ENCODE results near the gene CHMP5.

The CHMP5 gene

DNA sequence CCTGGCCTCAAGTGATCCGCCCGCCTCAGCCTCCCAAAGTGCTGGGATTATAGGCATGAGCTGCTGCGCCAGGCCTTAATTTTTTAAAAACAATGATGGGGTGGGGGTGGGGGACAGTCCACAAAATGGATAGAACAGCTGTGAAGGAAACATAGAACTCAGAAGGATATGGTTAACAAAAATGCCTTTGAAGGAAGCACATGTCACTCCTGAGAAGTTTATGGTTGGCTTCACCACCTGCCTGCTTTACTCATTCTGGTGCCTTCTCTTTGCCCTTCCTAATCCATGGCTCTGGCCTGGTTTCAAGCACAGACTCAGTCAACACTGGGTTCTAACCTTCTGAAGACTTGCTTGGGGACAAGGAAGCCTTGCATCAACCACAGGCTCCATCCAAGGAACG is 10.6 kb upstream of the CHMP5 start:
- ATAC-seq, result no peak
- TF ChIP-seq, protein P1, sequence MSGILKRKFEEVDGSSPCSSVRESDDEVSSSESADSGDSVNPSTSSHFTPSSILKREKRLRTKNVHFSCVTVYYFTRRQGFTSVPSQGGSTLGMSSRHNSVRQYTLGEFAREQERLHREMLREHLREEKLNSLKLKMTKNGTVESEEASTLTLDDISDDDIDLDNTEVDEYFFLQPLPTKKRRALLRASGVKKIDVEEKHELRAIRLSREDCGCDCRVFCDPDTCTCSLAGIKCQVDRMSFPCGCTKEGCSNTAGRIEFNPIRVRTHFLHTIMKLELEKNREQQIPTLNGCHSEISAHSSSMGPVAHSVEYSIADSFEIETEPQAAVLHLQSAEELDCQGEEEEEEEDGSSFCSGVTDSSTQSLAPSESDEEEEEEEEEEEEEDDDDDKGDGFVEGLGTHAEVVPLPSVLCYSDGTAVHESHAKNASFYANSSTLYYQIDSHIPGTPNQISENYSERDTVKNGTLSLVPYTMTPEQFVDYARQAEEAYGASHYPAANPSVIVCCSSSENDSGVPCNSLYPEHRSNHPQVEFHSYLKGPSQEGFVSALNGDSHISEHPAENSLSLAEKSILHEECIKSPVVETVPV (CRISPR knock-in tag; IDR thresholded peaks at IDR 0.05), result no peak
- TF ChIP-seq ZNF565 (CRISPR knock-in tag; conservative IDR thresholded peaks at IDR 0.05; ENCODE audit: low read depth) (no peak), ESRRG (CRISPR knock-in tag; IDR thresholded peaks at IDR 0.05) (no peak), TOX (CRISPR knock-in tag; IDR thresholded peaks at IDR 0.05; ENCODE audit: borderline replicate concordance) (no peak), RARB (CRISPR knock-in tag; IDR thresholded peaks at IDR 0.05) (no peak)

DNA sequence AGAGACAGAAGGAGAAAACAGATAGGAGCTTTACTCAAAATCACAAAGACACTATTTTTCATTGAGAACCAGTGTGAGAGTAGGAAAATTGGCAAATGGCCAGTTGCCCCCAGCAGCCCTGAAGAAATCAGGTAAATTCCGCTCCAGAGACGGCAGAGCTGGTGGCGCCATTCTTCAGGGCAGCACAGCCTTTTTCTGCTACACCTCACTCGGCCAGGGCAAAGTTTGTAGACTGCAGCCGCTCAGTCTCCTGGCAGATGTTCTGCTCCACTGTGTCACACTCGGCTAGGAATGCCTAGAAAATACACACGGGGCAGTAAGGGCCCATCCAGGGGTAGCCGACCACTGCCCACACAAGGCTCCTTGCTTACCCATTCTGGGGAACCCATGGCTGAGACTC is 9.8 kb upstream of the CHMP5 start:
- ATAC-seq, result no peak
- TF ChIP-seq ZC3H10 (CRISPR knock-in tag; IDR thresholded peaks at IDR 0.05), result no peak
- TF ChIP-seq, protein P2, sequence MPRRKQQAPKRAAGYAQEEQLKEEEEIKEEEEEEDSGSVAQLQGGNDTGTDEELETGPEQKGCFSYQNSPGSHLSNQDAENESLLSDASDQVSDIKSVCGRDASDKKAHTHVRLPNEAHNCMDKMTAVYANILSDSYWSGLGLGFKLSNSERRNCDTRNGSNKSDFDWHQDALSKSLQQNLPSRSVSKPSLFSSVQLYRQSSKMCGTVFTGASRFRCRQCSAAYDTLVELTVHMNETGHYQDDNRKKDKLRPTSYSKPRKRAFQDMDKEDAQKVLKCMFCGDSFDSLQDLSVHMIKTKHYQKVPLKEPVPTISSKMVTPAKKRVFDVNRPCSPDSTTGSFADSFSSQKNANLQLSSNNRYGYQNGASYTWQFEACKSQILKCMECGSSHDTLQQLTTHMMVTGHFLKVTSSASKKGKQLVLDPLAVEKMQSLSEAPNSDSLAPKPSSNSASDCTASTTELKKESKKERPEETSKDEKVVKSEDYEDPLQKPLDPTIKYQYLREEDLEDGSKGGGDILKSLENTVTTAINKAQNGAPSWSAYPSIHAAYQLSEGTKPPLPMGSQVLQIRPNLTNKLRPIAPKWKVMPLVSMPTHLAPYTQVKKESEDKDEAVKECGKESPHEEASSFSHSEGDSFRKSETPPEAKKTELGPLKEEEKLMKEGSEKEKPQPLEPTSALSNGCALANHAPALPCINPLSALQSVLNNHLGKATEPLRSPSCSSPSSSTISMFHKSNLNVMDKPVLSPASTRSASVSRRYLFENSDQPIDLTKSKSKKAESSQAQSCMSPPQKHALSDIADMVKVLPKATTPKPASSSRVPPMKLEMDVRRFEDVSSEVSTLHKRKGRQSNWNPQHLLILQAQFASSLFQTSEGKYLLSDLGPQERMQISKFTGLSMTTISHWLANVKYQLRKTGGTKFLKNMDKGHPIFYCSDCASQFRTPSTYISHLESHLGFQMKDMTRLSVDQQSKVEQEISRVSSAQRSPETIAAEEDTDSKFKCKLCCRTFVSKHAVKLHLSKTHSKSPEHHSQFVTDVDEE (CRISPR knock-in tag; IDR thresholded peaks at IDR 0.05), result no peak

DNA sequence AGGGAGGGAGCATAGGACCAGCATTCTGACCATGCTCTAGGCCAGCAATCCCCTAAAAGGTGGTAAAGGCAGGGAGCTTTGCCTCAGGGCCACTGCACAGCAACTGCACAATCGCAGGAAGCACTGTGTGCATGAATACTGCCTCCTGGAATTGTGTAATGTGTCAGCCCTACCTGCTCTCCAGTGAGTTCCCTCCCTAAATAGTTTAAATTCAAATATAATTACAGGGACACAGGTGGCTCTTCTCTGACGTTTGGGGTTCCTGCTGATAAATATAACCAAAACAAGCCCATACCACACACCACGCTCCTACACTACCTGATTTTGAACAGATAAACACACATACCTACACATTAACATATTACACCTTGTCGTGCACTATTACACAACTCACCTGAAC is 9.4 kb upstream of the CHMP5 start:
- TF ChIP-seq, protein P2 (CRISPR knock-in tag; IDR thresholded peaks at IDR 0.05), result no peak
- TF ChIP-seq SNAI2 (CRISPR knock-in tag; IDR thresholded peaks at IDR 0.05) (no peak), ZNF8 (CRISPR knock-in tag; IDR thresholded peaks at IDR 0.05) (no peak), GLIS3 (CRISPR knock-in tag; IDR thresholded peaks at IDR 0.05) (no peak), ZNF70 (CRISPR knock-in tag; IDR thresholded peaks at IDR 0.05) (no peak), OSR1 (CRISPR knock-in tag; IDR thresholded peaks at IDR 0.05) (no peak), ARNTL (CRISPR knock-in tag; IDR thresholded peaks at IDR 0.05; ENCODE audit: borderline replicate concordance, low read depth) (no peak), PPARA (CRISPR knock-in tag; IDR thresholded peaks at IDR 0.05; ENCODE audit: borderline replicate concordance) (no peak), CSDC2 (CRISPR knock-in tag; IDR thresholded peaks at IDR 0.05) (no peak), BACH2 (CRISPR knock-in tag; IDR thresholded peaks at IDR 0.05; ENCODE audit: borderline replicate concordance) (no peak), ZFP30 (CRISPR knock-in tag; IDR thresholded peaks at IDR 0.05) (no peak), TCF4 (CRISPR knock-in tag; IDR thresholded peaks at IDR 0.05; ENCODE audit: borderline replicate concordance) (no peak), ZNF565 (CRISPR knock-in tag; conservative IDR thresholded peaks at IDR 0.05; ENCODE audit: low read depth) (no peak), ISL1 (CRISPR knock-in tag; IDR thresholded peaks at IDR 0.05) (no peak)
- TF ChIP-seq, protein P3, sequence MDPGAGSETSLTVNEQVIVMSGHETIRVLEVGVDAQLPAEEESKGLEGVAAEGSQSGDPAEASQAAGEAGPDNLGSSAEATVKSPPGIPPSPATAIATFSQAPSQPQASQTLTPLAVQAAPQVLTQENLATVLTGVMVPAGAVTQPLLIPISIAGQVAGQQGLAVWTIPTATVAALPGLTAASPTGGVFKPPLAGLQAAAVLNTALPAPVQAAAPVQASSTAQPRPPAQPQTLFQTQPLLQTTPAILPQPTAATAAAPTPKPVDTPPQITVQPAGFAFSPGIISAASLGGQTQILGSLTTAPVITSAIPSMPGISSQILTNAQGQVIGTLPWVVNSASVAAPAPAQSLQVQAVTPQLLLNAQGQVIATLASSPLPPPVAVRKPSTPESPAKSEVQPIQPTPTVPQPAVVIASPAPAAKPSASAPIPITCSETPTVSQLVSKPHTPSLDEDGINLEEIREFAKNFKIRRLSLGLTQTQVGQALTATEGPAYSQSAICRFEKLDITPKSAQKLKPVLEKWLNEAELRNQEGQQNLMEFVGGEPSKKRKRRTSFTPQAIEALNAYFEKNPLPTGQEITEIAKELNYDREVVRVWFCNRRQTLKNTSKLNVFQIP (CRISPR knock-in tag; IDR thresholded peaks at IDR 0.05; ENCODE audit: borderline replicate concordance, low read depth), result no peak
- TF ChIP-seq, protein P1 (CRISPR knock-in tag; IDR thresholded peaks at IDR 0.05), result no peak
- ATAC-seq, result no peak
